ENCODE results near the gene AP3B1.
A peak's percentile ranks its signal among the peaks of the same experiment; 100 is the strongest.

AP3B1 gene

DNA sequence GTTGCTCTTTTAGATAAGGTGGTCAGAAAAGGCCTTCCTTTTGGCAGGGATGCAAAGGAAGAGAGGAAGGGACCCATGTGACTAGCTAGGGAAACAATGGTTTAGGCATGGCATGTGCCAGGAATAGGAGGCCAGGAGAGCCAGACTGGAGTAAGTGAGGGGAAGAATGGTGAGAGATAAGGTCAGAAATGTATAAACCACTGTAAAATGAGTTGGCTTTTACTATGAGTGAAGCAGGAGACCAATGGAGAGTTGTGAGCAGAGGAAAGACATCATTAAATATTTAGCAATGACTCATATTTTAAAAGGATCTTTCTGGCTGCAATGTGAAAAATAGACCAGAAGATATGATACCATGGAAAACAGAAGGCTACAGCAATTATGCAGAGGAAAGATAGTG, 50.9 kb downstream of the AP3B1 start:
- Mint-ChIP-seq H3K9me3 (no peaks in the 10 kb centered on the region), H3K27ac (no peak overlapping the region), H3K36me3 (ENCODE audit: low read depth) (peaks cover 18% of the 10 kb centered on the region), H3K4me3 (no peak overlapping the region), H3K27me3 (no peaks in the 10 kb centered on the region), H3K4me1 (no peaks in the 10 kb centered on the region)
- ATAC-seq (no peak), DNase-seq (no peak)

DNA sequence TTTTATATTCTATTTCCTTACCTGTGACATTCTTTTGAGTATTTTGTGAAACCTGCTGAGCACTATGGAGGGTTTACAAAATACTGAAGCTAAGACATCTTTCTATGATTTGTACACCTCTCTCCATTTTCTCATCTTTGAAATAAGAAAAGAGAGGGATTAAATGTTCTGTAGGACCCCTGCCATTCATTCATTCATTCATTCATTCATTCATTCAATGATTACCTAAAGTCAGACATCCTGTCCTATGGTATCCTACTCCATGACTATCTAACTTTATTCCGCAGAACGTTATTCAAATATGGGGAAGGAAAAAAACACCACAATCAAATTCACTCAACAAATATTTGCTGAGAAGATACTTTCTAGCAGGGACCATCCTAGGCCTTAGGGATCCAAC, 51.4 kb downstream of the AP3B1 start:
- DNase-seq: no peak
- no peak overlapping the region for H3K4me3 Mint-ChIP-seq
- no peaks in the 10 kb centered on the region for H3K9me3 Mint-ChIP-seq
- H3K27me3 Mint-ChIP-seq: no peaks in the 10 kb centered on the region
- peaks cover 17% of the 10 kb centered on the region for H3K36me3 Mint-ChIP-seq (ENCODE audit: low read depth)
- ATAC-seq: no peak
- no peak overlapping the region for H3K27ac Mint-ChIP-seq
- H3K4me1 Mint-ChIP-seq: no peaks in the 10 kb centered on the region

- H3K36me3 Mint-ChIP-seq (ENCODE audit: low read depth): peaks cover 17% of the 10 kb centered on the region
- no peaks in the 10 kb centered on the region for H3K27me3 Mint-ChIP-seq
- no peak overlapping the region for H3K27ac Mint-ChIP-seq
- no peak overlapping the region for H3K4me3 Mint-ChIP-seq
- H3K9me3 Mint-ChIP-seq: no peaks in the 10 kb centered on the region
- DNase-seq: no peak
- no peaks in the 10 kb centered on the region for H3K4me1 Mint-ChIP-seq
- ATAC-seq: no peak
Measured at GRCh38 chr5:78242001-78242400, 52.5 kb downstream of the AP3B1 start.

DNA sequence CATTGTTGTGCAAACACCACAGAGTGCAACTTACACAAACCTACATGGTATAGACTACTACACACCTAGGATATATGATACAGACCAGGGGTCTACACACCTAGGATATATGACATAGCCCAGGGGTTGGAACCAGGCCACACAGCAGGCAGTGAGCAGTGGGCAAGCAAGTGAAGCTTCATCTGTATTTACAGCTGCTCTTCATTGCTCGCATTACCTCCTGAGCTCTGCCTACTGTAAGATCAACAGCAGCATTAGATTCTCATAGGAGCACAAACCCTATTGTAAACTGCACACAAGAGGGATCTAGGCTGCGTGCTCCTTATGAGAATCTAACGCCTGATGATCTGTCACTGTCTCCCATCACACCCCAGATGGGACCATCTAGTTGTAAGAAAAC, 56.6 kb downstream of the AP3B1 start:
- no peak overlapping the region for H3K27ac Mint-ChIP-seq
- no peaks in the 10 kb centered on the region for H3K4me1 Mint-ChIP-seq
- DNase-seq (no peak), ATAC-seq (no peak)
- H3K9me3 Mint-ChIP-seq: no peaks in the 10 kb centered on the region
- H3K4me3 Mint-ChIP-seq: no peak overlapping the region
- peaks cover 13% of the 10 kb centered on the region for H3K36me3 Mint-ChIP-seq (ENCODE audit: low read depth)
- H3K27me3 Mint-ChIP-seq: no peaks in the 10 kb centered on the region

DNA sequence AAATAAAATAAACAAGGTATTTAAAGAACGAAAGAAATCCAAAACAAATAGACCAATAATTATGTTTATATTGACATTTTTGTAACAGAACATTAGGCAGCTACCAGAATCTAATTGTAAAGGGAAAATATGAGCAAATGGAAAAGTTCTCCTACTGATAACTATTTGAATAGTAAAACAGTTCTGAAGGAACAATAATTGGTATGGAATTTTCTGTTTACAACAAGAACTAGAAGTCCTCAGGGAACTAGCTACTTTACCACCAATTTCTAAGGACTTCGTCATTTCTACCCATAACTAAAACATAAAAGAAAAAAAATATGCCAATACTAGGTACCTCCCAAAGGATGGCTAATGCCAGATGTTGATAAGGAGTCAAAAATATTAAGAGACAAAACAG, 58.5 kb downstream of the AP3B1 start:
- no peak for DNase-seq
- Mint-ChIP-seq H3K27me3 (no peaks in the 10 kb centered on the region), H3K4me1 (no peaks in the 10 kb centered on the region), H3K36me3 (ENCODE audit: low read depth) (peaks cover 10% of the 10 kb centered on the region), H3K27ac (no peak overlapping the region), H3K9me3 (no peaks in the 10 kb centered on the region), H3K4me3 (no peak overlapping the region)
- ATAC-seq: no peak

DNA sequence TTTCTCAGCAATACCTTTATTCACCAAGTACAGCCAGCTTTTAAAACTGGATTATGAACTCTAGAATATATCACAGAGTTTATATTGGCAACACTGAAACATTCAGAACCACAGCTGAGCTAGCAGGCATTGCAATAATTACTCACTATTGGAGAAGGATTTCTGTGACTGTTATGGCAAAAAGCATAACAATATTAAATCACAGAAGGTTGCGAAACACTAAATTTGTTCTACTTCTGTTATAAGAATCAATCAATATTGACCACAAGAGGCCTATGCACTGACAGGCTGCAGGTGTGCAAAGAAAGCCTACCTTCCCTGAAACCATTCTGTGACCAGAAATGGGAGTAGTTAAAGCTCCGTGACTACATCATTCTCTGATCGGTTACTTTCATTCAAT, 59.2 kb downstream of the AP3B1 start:
- Mint-ChIP-seq H3K9me3 (no peaks in the 10 kb centered on the region), H3K27ac (no peak overlapping the region), H3K36me3 (ENCODE audit: low read depth) (peaks cover 9% of the 10 kb centered on the region), H3K4me1 (no peaks in the 10 kb centered on the region), H3K27me3 (no peaks in the 10 kb centered on the region), H3K4me3 (no peak overlapping the region)
- DNase-seq: no peak
- ATAC-seq: no peak

- H3K27me3 Mint-ChIP-seq: no peaks in the 10 kb centered on the region
- no peaks in the 10 kb centered on the region for H3K9me3 Mint-ChIP-seq
- H3K36me3 Mint-ChIP-seq (ENCODE audit: low read depth): peaks cover 4% of the 10 kb centered on the region
- DNase-seq: no peak
- H3K27ac Mint-ChIP-seq: no peak overlapping the region
- no peak for ATAC-seq
- H3K4me3 Mint-ChIP-seq: no peak overlapping the region
- no peaks in the 10 kb centered on the region for H3K4me1 Mint-ChIP-seq
Measured at GRCh38 chr5:78234804-78235203, 59.7 kb downstream of the AP3B1 start.

GRCh38 chr5:78232163-78232562, 62.3 kb downstream of the AP3B1 start:
- ATAC-seq (no peak), DNase-seq (no peak)
- H3K4me1 Mint-ChIP-seq: no peaks in the 10 kb centered on the region
- H3K4me3 Mint-ChIP-seq: no peak overlapping the region
- no peaks in the 10 kb centered on the region for H3K27me3 Mint-ChIP-seq
- no peak overlapping the region for H3K27ac Mint-ChIP-seq
- H3K9me3 Mint-ChIP-seq: no peaks in the 10 kb centered on the region
- H3K36me3 Mint-ChIP-seq (ENCODE audit: low read depth): no peaks in the 10 kb centered on the region

GRCh38 chr5:78224358-78224757, 70.1 kb downstream of the AP3B1 start:
- H3K36me3 Mint-ChIP-seq (ENCODE audit: low read depth): peaks cover 31% of the 10 kb centered on the region
- DNase-seq (no peak), ATAC-seq (no peak)
- H3K9me3 Mint-ChIP-seq: no peaks in the 10 kb centered on the region
- H3K4me1 Mint-ChIP-seq: peaks cover 8% of the 10 kb centered on the region
- H3K27me3 Mint-ChIP-seq: no peaks in the 10 kb centered on the region
- H3K4me3 Mint-ChIP-seq: no peak overlapping the region
- H3K27ac Mint-ChIP-seq: no peak overlapping the region

DNA sequence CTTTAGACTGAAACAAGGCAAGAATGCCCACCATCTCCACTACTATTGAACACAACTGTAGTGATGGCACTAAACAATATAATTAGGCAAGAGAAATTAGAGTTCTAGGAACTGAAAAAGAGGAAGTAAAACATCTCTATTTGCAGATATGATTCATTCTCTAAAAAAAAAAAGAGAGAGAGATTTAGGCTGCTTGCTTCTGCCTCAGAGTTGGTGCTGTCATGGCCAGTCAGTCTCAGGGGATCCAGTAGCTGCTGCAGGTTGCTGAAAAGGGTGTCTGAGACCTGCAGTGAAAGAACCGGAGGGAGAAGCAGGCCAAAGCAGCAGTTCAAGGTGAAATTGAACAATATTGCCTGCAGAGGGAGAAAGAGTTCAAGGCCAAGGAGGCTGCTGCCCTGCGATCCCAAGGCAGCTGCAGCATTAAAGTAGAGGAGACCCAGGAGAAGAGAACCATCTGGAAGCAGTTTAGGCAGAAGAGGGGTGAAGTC, 72.5 kb downstream of the AP3B1 start:
- H3K27me3 Mint-ChIP-seq: no peaks in the 10 kb centered on the region
- ATAC-seq: peak; percentile 73
- H3K4me1 Mint-ChIP-seq: peaks cover 8% of the 10 kb centered on the region
- H3K36me3 Mint-ChIP-seq (ENCODE audit: low read depth): peaks cover 31% of the 10 kb centered on the region
- no peak overlapping the region for H3K27ac Mint-ChIP-seq
- H3K9me3 Mint-ChIP-seq: no peaks in the 10 kb centered on the region
- peak; percentile 8 for DNase-seq
- no peak overlapping the region for H3K4me3 Mint-ChIP-seq

GRCh38 chr5:78221467-78221866, 73.0 kb downstream of the AP3B1 start:
- ATAC-seq: no peak
- no peak for DNase-seq
- Mint-ChIP-seq H3K27me3 (no peaks in the 10 kb centered on the region), H3K9me3 (no peaks in the 10 kb centered on the region), H3K4me1 (peaks cover 8% of the 10 kb centered on the region), H3K4me3 (no peak overlapping the region), H3K36me3 (ENCODE audit: low read depth) (peaks cover 31% of the 10 kb centered on the region), H3K27ac (no peak overlapping the region)

GRCh38 chr5:78215972-78216371, 78.5 kb downstream of the AP3B1 start:
- no peaks in the 10 kb centered on the region for H3K4me1 Mint-ChIP-seq
- no peak overlapping the region for H3K4me3 Mint-ChIP-seq
- no peaks in the 10 kb centered on the region for H3K9me3 Mint-ChIP-seq
- ATAC-seq (no peak), DNase-seq (no peak)
- no peaks in the 10 kb centered on the region for H3K27me3 Mint-ChIP-seq
- H3K27ac Mint-ChIP-seq: no peak overlapping the region
- peaks cover 20% of the 10 kb centered on the region for H3K36me3 Mint-ChIP-seq (ENCODE audit: low read depth)

DNA sequence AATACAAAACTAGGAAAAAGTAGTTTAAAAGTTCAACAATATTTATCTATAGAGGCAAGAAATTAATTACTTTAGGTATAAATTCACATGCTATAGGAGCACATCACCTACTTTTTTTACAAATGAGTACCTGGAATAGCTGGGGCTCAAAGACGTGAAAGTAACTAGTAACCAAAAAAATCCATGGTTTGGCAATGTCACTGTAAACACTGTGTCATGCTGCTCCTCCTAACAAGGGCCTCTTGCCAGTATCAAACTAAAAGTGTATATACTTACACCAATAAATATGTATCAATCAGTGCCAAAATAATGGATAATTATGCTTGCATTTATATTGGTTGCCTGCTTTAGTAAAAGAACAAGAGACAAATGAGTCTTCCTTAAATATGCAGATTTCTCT, 78.9 kb downstream of the AP3B1 start:
- Mint-ChIP-seq H3K9me3 (no peaks in the 10 kb centered on the region), H3K27me3 (no peaks in the 10 kb centered on the region), H3K4me1 (no peaks in the 10 kb centered on the region), H3K4me3 (no peak overlapping the region), H3K27ac (no peak overlapping the region), H3K36me3 (ENCODE audit: low read depth) (peaks cover 20% of the 10 kb centered on the region)
- ATAC-seq (no peak), DNase-seq (no peak)

- Mint-ChIP-seq H3K36me3 (ENCODE audit: low read depth) (peaks cover 18% of the 10 kb centered on the region), H3K9me3 (no peaks in the 10 kb centered on the region), H3K27ac (no peak overlapping the region)
Measured at GRCh38 chr5:78213799-78214198, 80.7 kb downstream of the AP3B1 start.

GRCh38 chr5:78211052-78211451, 83.4 kb downstream of the AP3B1 start:
- no peak overlapping the region for H3K4me3 Mint-ChIP-seq
- DNase-seq: no peak
- peaks cover 27% of the 10 kb centered on the region for H3K36me3 Mint-ChIP-seq (ENCODE audit: low read depth)
- no peaks in the 10 kb centered on the region for H3K4me1 Mint-ChIP-seq
- no peaks in the 10 kb centered on the region for H3K9me3 Mint-ChIP-seq
- no peak overlapping the region for H3K27ac Mint-ChIP-seq
- H3K27me3 Mint-ChIP-seq: no peaks in the 10 kb centered on the region
- no peak for ATAC-seq

More at GRCh38 chr5:78213799-78214198, 80.7 kb downstream of the AP3B1 start:
- Mint-ChIP-seq H3K4me1 (no peaks in the 10 kb centered on the region), H3K4me3 (no peak overlapping the region), H3K27me3 (no peaks in the 10 kb centered on the region)
- DNase-seq: no peak
- no peak for ATAC-seq

DNA sequence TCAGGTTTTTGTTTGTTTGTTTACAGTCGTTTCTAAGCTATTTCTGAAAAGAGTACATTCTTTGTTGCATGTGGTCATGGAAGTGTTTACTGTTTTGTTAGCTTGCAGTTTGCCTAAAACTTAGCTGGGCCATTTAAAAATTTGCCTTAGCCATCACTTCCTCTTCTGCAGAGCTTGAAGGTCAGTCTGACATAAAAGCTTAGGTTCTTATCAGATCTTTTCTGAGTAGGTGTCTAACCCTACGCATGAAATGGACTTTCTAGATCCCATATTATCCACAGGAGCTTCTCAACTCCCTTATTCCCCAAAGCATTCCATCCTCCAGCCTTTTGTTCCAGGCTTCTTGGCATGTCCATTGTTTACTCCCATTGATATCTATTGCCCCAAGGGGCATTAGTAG, 90.3 kb downstream of the AP3B1 start:
- Mint-ChIP-seq H3K9me3 (peaks cover 4% of the 10 kb centered on the region), H3K4me3 (no peak overlapping the region), H3K27ac (no peak overlapping the region), H3K4me1 (peaks cover 7% of the 10 kb centered on the region), H3K27me3 (no peaks in the 10 kb centered on the region), H3K36me3 (ENCODE audit: low read depth) (peaks cover 47% of the 10 kb centered on the region)
- ATAC-seq (no peak), DNase-seq (no peak)

Measured in activated naive CD8-positive, alpha-beta T cell treated with anti-CD3 and anti-CD28 coated beads, Interleukin-2, amount 50 U/mL, for 24 hours (primary cell).